Gastroesophageal sphincter (tissue), 3 donors: ENCODE results near the gene TMEM258.

Experiments used
- CTCF ChIP-seq, 4 experiments: fragments of 200-600 bp in 2 of 4; fragments of 450-650 bp in 2 of 4; sonication (generic) in 1 of 4; IDR thresholded peaks; one replicate each; pipeline ENCODE4 v1.5.1; 2017 to 2019; ENCODE audit warnings: antibody characterized with exemption in 4 of 4, mild to moderate bottlenecking in 2 of 4, moderate library complexity in 2 of 4
- EP300 ChIP-seq: sonication (generic); formaldehyde crosslinking; IDR thresholded peaks from one replicate; pipeline ENCODE4 v1.6.1; 2017; ENCODE audit warnings: antibody characterized with exemption, mild to moderate bottlenecking
- POLR2A ChIP-seq, 2 donors: fragments of 450-650 bp; IDR thresholded peaks; one replicate each; pipeline ENCODE4 v1.6.1; 2017; ENCODE audit warnings: antibody characterized with exemption in 2 of 2, mild to moderate bottlenecking in 2 of 2, moderate library complexity in 1 of 2
- POLR2AphosphoS5 ChIP-seq: sonication (generic); formaldehyde crosslinking; IDR thresholded peaks from one replicate; pipeline ENCODE4 v1.6.1; 2017; ENCODE audit warnings: antibody characterized with exemption

GRCh38 chr11:61832754-61833153 is 40.4 kb upstream of the TMEM258 start:
- no peak for TF ChIP-seq CTCF (IDR thresholded peaks at IDR 0.05)
- TF ChIP-seq POLR2A (IDR thresholded peaks at IDR 0.05), result no peak
- no peak for TF ChIP-seq POLR2AphosphoS5
- no peak for TF ChIP-seq EP300
